ENCODE data around the gene LETM1.

DNA sequence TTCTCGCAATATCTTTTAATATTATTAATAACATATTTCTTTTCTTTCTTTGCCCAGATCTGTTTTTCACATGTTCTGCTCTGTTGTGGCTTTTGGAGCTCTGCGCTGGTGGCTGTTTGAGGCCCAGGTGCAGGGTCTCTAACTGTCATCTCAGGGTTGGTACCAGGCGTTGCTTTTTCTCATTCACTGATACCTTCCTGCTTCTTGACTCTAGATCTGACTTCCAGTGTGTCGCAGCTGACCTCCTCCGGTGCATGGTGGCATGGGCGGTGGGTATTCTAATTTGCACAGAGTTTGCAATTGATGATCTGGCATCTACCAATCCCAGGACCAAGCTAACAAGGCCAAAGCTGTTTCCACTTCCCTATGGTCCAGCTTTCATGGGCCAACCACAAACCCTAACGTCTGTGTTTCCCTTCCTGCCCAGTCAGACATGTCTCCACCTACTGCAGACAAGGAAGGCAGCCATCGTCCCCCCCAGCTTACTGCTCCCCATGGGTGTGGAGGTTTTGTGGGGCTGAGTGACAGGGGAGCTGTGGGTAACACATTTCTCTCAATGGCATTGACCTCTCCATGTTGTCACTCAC, 25.2 kb downstream of the LETM1 start:
- TF ChIP-seq, protein P1, sequence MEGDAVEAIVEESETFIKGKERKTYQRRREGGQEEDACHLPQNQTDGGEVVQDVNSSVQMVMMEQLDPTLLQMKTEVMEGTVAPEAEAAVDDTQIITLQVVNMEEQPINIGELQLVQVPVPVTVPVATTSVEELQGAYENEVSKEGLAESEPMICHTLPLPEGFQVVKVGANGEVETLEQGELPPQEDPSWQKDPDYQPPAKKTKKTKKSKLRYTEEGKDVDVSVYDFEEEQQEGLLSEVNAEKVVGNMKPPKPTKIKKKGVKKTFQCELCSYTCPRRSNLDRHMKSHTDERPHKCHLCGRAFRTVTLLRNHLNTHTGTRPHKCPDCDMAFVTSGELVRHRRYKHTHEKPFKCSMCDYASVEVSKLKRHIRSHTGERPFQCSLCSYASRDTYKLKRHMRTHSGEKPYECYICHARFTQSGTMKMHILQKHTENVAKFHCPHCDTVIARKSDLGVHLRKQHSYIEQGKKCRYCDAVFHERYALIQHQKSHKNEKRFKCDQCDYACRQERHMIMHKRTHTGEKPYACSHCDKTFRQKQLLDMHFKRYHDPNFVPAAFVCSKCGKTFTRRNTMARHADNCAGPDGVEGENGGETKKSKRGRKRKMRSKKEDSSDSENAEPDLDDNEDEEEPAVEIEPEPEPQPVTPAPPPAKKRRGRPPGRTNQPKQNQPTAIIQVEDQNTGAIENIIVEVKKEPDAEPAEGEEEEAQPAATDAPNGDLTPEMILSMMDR (IDR thresholded peaks at IDR 0.05 in 8 of 11, conservative IDR thresholded peaks at IDR 0.05 in 3 of 11), result no peak
- no peak for TF ChIP-seq POLR2AphosphoS5 (IDR thresholded peaks at IDR 0.05)
